GM19438 (cell line): ENCODE measurements around the gene FAM25C.
"Not testable (repeated sequence)": the region's sequence is repeated elsewhere in the genome, so short reads cannot be mapped to it uniquely, and the experiment has no call there.

Source experiments
- ATAC-seq: cut with Tn5 transposase; IDR thresholded peaks from one replicate; pipeline ENCODE4 v1.9.1; 2021; ENCODE audit warnings: low read depth; ENCODE audit not compliant: unreplicated experiment

The FAM25C gene

GRCh38 chr10:47999691-48000090, at the start of gene FAM25C:
Gene FAM25C, minus strand, starts transcription at chr10:47999791. Its CDS starts 26 bp downstream, at chr10:47999765.
- ATAC-seq, result not testable (repeated sequence)

GRCh38 chr10:48044557-48044956, 45.0 kb upstream of the FAM25C start:
- ATAC-seq, result not testable (repeated sequence)

- ATAC-seq, result not testable (repeated sequence)
These were observed 31.8 kb upstream of the FAM25C start for GRCh38 chr10:48031390-48031789.

GRCh38 chr10:48002306-48002705, 2.7 kb upstream of the FAM25C start:
- ATAC-seq, result not testable (repeated sequence)

GRCh38 chr10:47994045-47994444, 5.5 kb downstream of the FAM25C start:
- ATAC-seq, result not testable (repeated sequence)

- not testable (repeated sequence) for ATAC-seq
These were observed 7.0 kb downstream of the FAM25C start for GRCh38 chr10:47992560-47992959.

- not testable (repeated sequence) for ATAC-seq
These were observed 7.9 kb downstream of the FAM25C start for GRCh38 chr10:47991706-47992105.

- ATAC-seq, result not testable (repeated sequence)
These were observed 9.5 kb downstream of the FAM25C start for GRCh38 chr10:47990097-47990496.

GRCh38 chr10:47989542-47989950, 10.0 kb downstream of the FAM25C start:
- not testable (repeated sequence) for ATAC-seq

- not testable (repeated sequence) for ATAC-seq
These were observed 10.7 kb downstream of the FAM25C start for GRCh38 chr10:47988718-47989541.

GRCh38 chr10:47987952-47988351, 11.6 kb downstream of the FAM25C start:
- ATAC-seq, result not testable (repeated sequence)

- ATAC-seq, result not testable (repeated sequence)
These were observed 13.0 kb downstream of the FAM25C start for GRCh38 chr10:47986413-47987230.

- not testable (repeated sequence) for ATAC-seq
These were observed 24.2 kb downstream of the FAM25C start for GRCh38 chr10:47975409-47975808.

GRCh38 chr10:47973131-47973530, 26.5 kb downstream of the FAM25C start:
- ATAC-seq, result not testable (repeated sequence)

GRCh38 chr10:47972077-47972476, 27.5 kb downstream of the FAM25C start:
- ATAC-seq, result not testable (repeated sequence)

- ATAC-seq, result not testable (repeated sequence)
These were observed 28.0 kb downstream of the FAM25C start for GRCh38 chr10:47971598-47971997.

- ATAC-seq, result not testable (repeated sequence)
These were observed 29.5 kb downstream of the FAM25C start for GRCh38 chr10:47970047-47970446.

GRCh38 chr10:47968988-47969387, 30.6 kb downstream of the FAM25C start:
- ATAC-seq, result not testable (repeated sequence)

GRCh38 chr10:47964280-47965063, 35.1 kb downstream of the FAM25C start:
- not testable (repeated sequence) for ATAC-seq

- not testable (repeated sequence) for ATAC-seq
These were observed 36.8 kb downstream of the FAM25C start for GRCh38 chr10:47962785-47963184.
